Measurements from ENCODE around the gene KY.
"Not testable (repeated sequence)": the region's sequence is repeated elsewhere in the genome, so short reads cannot be mapped to it uniquely, and the experiment has no call there.

KY gene

DNA sequence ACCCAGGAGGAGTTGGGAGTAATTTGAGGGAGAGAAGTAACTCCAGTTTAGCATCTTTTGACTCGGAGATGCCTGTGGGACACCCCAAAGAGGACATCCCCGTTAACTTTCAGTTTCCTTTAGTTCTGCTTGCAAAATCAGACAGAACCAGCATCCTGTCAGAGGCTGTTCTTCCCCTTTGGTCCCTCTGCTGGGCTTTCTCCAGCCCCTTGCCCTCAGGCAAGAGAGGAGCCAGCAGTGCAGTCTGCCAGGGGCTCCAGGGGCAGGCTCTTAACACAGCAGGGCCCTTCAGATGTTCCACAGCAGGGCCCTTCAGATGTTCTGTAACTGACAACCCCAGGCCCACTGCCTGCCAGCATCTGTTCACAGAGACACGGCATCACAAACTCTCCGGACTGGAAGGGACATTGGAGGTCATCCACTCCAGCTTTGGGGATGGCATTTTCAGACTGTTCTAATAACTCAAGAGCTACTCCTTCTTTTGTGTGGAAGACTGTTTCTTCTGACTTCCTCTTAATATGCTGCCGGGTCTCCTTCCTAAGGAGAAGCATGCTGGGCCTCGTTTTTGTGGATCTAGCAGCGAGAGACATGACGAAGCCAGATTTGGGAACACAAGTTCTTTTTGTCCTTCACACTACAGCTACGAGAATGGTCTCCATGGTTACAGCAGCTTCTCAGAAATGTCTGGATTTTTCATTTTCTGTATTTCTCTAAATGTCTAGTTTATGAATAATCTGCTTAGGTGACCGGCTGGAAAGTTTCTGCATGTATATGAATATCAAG lies 51.9 kb downstream of the KY start:
- no peak for DNase-seq

GRCh38 chr3:134597390-134597970 lies 53.3 kb downstream of the KY start:
- DNase-seq = no peak

DNA sequence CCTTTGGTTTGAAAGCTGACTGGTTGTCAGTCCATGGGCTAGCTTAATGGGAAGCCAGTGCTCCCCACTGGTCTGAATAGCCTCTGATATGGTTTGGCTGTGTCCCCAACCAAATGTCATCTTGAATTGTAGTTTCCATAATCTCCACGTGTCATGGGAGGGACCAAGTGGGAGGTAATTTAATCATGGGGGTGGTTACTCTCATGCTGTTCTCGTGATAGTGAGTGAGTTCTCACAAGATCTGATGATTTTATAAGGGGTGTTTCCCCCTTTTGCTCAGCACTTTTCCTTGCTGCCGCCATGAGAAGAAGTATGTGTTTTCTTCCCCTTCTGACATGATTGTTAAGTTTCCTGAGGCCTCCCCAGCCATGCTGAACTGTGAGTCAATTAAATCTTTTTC lies 55.8 kb downstream of the KY start:
- not testable (repeated sequence) for DNase-seq

GRCh38 chr3:134594331-134594741 lies 56.5 kb downstream of the KY start:
- no peak for DNase-seq

DNA sequence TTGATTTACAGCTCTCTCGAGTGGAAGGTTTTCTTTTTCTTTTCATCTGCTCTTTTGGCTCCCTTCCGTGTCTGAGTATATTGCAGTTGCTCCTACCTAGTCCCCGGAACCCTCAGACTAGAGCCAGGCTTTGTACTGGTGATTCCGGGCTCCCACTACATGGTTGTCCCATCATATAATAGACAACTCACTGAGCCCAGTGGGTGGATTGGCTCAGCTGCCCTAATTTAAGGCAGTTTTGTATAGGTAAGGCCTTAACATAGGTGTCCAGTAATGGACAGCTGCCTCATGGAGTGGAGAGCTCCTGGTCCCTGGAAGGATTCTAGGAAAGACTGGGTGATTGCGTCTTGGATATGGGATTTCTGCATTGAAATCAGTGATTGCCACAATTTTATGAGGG lies 58.0 kb downstream of the KY start:
- DNase-seq = no peak

GRCh38 chr3:134590766-134591165 lies 60.1 kb downstream of the KY start:
- no peak for DNase-seq

GRCh38 chr3:134579141-134579665 lies 71.6 kb downstream of the KY start:
- DNase-seq = no peak

- DNase-seq = no peak
These were observed 74.0 kb downstream of the KY start for GRCh38 chr3:134576831-134577230.

DNA sequence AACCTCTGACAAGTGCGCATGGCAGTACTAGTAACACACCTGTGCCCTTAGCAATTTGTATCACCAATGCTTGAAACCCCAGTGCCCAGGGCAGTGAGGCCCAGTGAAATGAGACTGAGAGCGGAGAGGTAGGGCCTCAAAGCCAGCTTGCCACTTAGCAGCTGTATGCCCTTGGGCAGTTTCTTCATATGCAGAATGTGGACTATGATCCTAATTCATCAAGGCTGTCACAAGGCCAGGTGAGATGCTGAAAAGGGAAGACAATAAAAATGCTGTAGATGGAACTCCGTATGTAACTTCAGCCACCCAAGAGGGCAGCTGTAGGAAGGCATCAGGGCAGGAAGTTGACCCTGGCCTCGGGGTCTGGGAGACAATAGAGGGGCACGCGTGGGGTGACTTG lies 74.4 kb downstream of the KY start:
- DNase-seq = no peak

DNA sequence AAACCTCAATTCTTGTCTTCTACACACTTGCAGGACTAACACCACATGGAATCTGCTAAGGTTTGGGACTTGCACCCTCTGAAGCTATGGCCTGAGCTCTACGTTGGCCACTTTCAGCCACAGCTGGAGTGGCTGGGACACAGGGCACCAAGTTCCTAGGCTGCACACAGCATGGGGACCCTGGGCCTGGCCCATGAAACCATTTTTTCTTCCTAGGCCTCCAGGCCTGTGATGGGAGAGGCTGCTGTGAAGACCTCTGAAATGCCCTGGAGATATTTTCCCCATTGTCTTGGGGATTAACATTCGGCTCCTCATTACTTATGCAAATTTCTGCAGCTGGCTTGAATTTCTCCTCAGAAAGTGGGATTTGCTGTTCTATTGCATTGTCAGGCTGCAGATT lies 80.9 kb downstream of the KY start:
- DNase-seq = not testable (repeated sequence)

GRCh38 chr3:134568790-134569189 lies 82.0 kb downstream of the KY start:
- DNase-seq = no peak

- DNase-seq = no peak
These were observed 83.2 kb downstream of the KY start for GRCh38 chr3:134567605-134568004.

GRCh38 chr3:134564991-134565390 lies 85.8 kb downstream of the KY start:
- DNase-seq = no peak

DNA sequence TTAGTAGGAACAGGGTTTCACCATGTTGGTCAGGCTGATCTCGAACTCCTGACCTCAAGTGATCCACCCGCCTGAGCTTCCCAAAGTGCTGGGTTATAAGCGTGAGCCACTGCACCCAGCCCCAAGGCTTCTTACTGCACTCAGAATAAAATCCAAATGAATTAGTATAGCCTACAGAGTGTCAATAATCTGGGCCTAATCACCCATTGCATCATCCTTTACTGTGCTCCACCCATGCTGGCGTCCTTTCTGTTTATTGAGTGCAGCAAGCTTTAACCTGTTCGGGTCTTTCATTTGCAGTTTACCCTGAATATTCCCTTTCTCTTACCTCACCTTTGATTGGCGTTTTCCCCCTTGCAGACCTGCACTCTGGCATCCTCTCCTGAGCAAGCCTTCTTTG lies 87.2 kb downstream of the KY start:
- no peak for DNase-seq

DNA sequence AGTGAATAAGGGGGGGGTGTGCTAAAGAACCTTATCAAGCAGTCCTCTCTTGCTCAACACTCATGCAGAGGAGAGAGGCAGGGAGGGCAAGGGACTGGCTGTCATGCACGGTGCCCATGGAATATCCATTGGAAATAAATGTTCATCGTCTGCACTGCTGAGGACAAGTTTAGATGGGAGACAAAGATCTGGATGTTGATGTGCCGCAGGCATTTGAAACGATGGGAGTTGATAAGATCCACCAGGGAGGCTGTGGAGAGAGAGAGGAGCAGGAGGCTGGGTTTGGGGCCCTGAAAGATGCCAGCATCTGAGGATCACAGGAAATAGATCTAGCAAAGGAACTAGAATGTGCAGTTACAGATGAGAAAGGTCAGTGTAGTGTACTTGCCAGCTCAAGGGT lies 88.8 kb downstream of the KY start:
- DNase-seq = no peak

- DNase-seq = no peak
These were observed 91.2 kb downstream of the KY start for GRCh38 chr3:134559591-134559990.

Data from stimulated activated CD8-positive, alpha-beta memory T cell treated with anti-CD3 and anti-CD28 coated beads, Interleukin-4, amount 100 ng/mL, for 48 hours (primary cell).